Germinal center (tissue), 1 donor: ENCODE measurements around the gene MUC5B.
A peak's percentile ranks its signal among the peaks of the same experiment; 100 is the strongest.
"Not testable (repeated sequence)": the region's sequence is repeated elsewhere in the genome, so short reads cannot be mapped to it uniquely, and the experiment has no call there.

Experiments
- DNase-seq: peaks from one replicate; pipeline ENCODE4 v3.0.0; 2012; ENCODE audit warnings: mixed read lengths, low spot score

MUC5B gene

GRCh38 chr11:1251236-1251770 lies 28.4 kb downstream of the MUC5B start:
- no peak for DNase-seq

GRCh38 chr11:1252371-1253102 lies 29.7 kb downstream of the MUC5B start:
- DNase-seq, result no peak

- DNase-seq, result no peak
These were observed 30.2 kb downstream of the MUC5B start for GRCh38 chr11:1253103-1253485.

DNA sequence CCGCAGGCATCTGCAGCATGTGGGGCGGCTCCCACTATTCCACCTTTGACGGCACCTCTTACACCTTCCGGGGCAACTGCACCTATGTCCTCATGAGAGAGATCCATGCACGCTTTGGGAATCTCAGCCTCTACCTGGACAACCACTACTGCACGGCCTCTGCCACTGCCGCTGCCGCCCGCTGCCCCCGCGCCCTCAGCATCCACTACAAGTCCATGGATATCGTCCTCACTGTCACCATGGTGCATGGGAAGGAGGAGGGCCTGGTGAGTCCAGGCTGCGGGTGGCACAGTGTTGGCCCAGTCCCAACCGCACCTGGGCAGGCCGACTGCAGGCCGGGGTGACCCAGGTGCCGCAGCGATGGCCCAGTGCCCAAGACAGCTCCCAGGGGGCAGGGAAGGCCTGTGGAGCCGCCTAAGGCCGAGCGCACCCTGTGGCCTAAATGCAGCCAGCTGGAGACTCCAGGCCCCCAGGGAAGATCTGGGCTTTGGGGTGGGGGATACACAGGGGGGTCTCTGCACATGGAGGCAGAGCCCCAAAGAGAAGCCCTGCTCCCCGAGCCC lies 31.3 kb downstream of the MUC5B start:
- DNase-seq, result no peak

- no peak for DNase-seq
These were observed 31.9 kb downstream of the MUC5B start for GRCh38 chr11:1254733-1255132.

DNA sequence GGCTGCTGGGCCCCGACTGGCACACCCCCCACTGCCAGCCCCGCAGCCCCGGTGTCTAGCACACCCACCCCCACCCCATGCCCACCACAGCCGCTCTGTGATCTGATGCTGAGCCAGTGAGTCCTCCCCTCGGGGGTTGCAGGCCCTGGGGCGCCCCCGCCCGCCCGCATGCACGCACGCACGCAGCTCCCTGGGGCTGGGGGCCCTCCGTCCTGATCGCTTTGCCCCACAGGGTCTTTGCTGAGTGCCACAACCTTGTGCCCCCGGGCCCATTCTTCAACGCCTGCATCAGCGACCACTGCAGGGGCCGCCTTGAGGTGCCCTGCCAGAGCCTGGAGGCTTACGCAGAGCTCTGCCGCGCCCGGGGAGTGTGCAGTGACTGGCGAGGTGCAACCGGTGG lies 32.3 kb downstream of the MUC5B start:
- DNase-seq, result no peak

DNA sequence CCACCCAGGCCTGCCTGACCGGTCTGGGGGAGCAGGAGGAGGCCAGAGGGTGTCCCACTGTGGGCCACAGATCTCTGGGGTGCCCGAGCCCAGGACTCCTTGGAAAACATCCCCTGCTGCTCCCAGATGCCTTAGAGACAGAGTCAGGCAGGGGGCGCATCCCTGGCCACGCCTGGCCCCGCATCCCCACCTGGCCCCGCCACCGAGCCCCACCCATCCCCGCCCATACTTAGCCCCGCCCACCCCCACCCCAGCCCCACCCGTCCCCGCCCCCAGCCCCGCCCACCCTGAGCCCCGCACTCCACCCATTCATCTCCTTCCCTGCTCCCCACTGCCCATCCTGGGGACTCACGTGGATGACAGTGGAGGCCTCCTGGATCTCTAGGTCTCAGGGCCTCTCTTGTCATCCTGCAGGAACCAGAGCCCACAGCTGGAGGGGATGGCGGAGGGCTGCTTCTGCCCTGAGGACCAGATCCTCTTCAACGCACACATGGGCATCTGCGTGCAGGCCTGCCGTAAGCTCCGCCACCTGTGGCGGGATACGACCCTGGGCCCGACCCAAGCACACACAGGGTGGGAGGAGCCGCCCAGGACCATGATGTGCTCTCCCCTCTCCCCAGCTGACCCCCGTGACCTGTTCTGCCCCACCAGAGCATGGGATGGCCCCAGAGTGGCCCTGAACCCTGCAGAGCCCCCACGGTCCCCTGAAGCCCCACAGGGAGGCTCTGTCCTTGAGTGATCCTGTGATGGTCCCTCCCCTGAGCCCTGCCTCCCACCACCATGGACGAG lies 33.6 kb downstream of the MUC5B start:
- no peak for DNase-seq

DNA sequence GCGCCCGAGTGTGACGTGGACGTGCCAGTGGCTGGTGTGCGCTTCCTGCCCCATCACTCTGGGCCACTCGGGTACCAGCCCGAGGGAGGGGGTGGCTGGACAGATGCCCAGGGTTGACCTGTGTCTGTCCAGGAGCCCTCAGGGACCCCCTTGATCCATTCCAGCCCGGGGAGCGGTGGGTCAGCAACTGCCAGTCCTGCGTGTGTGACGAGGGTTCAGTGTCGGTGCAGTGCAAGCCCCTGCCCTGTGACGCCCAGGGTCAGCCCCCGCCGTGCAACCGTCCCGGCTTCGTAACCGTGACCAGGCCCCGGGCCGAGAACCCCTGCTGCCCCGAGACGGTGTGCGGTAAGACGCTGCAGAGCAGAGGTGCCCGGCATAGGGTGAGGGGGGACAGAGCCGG lies 34.5 kb downstream of the MUC5B start:
- no peak for DNase-seq

GRCh38 chr11:1257916-1258315 lies 35.0 kb downstream of the MUC5B start:
- DNase-seq, result no peak

DNA sequence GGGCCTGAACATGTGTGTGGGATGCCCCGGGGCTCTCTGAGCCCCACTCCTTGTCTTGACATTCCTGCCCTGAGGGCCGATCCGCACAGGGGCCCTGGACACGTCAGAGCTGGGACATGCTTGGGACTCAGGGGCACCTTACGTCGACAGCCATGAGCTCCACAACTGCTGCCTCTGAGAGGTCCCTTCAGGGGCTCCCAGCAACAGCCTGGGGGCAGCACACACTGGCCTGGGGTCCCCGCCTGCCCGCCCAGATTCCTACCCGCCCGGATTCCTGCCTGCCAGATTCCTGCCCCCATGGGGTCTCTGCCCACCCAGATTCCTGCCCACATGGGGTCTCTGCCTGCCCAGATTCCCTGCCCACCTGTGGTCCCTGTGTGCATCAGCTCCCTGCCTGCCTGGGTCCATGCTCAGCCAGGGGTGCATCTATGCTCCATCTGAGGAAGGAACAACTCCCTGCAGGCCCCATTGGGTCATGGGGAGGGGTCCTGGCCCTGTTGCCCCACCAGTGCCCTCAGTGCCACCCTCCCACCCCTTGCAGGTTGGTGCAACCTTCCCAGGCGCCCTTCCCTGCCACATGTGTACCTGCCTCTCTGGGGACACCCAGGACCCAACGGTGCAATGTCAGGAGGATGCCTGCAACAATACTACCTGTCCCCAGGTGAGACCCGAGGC lies 35.7 kb downstream of the MUC5B start:
- no peak for DNase-seq

- no peak for DNase-seq
These were observed 36.2 kb downstream of the MUC5B start for GRCh38 chr11:1259076-1259461.

DNA sequence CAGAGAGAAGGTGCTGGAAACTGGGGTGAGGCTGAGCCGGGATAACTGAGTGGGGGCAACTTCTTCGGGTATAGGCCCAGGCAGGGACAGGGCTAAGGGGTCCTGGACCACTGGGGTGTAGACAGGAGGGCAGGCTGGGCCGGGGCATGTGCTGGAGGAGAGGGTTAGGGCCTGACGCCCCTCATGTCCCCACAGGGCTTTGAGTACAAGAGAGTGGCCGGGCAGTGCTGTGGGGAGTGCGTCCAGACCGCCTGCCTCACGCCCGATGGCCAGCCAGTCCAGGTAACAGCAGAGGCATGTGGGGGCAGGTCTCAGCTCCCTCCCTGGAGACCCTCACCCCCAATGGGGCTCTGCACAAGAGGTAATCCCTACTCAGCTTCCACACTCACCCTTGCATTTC lies 36.7 kb downstream of the MUC5B start:
- no peak for DNase-seq

GRCh38 chr11:1260023-1260501 lies 37.2 kb downstream of the MUC5B start:
- peak; percentile 42 for DNase-seq

- no peak for DNase-seq
These were observed 37.8 kb downstream of the MUC5B start for GRCh38 chr11:1260620-1261019.

- DNase-seq, result no peak
These were observed 38.6 kb downstream of the MUC5B start for GRCh38 chr11:1261241-1262071.

DNA sequence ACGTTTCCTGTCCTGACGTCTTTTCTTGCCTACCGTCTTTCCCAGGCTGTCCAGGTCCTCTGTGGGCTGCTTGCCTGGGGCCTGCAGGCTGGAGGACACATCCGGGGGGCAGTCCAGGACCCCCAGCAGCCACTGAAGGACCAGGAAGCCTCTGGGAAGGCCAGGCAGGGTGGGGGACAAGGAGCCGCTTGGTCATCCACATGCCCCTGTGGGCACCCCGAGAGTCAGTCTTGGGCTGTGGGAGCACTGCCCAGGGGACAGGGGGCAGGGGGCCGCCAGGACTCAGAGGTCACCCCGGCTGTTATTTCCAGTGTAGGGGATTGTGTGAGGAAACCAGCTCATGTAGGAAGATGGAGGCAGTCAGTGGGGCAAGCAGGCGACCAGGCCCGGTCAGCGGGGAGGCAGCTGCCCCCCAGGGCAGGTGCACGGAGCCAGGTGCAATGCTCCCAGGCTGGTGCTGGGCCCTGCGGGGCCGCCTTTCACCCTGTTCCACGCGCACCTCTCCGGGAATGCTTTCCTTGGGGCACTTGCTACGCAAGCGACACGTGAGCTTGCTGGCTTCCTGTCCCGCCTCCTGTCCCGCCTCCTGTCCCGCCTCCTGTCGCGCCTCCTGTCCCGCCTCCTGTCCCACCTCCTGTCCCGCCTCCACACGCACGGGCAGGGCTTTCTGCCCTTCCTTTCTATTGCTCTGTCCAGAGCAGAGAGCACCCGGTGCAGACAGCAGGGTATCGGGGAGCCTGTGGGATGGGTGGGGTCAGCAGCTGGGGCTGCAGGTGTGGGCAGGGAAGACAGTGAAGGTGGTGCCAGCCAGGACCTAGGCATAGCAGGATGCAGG lies 39.5 kb downstream of the MUC5B start:
- peak; percentile 82 for DNase-seq

DNA sequence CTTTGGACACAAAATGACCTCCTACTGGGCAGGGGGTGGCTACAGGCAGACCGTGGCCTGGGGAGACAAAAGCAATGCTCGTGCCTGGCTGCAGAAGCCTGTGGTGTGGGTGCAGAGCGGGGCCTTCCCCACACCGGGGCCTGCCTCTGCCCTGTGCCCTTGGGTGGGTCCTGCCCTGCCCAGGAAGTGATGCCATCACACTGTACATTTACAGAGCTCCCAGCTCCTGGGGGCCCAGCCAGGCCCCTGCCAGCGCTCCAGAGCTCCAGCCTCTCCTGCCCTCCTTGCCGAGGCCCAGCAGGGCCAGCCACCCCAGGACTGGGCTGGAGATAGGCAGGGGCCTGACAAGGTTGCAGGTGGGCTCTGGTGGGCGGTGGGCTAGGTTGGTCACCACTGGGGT lies 40.1 kb downstream of the MUC5B start:
- no peak for DNase-seq

DNA sequence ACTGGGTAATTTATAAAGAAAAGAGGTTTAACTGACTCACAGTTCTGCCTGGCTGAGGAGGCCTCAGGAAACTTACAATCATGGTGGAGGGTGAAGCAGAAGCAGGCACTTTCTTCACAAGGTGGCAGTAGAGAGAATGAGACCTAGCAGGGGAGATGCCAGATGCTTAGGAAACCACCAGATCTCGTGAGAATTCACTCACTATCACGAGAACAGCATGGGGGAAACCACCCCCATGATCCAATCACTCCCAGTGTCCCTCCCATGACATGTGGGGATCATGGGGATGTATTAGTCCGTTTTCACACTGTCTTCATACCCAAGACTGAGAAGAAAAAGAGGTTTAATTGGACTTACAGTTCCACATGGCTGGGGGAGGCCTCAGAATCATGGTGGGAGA lies 41.6 kb downstream of the MUC5B start:
- DNase-seq, result not testable (repeated sequence)

DNA sequence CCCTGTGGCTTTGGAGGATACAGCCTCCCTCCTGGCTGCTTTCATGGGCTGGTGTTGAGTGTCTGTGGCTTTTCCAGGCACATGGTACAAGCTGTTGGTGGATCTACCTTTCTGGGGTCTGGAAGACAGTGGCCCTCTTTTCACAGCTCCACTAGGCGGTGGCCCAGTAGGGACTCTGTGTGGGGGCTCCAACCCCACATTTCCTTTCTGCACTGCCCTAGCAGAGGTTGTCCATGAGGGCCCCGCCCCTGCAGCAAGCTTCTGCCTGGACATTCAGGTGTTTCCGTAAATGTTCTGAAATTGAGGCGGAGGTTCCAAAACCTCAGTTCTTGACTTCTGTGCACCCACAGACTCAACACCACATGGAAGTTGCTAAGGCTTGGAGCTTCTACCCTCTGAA lies 42.6 kb downstream of the MUC5B start:
- not testable (repeated sequence) for DNase-seq

- not testable (repeated sequence) for DNase-seq
These were observed 44.1 kb downstream of the MUC5B start for GRCh38 chr11:1266976-1267375.
